ENCODE measurements around the gene ASTL. TPM values are rescaled to one million over a fixed set of nuclear protein-coding genes. Genes with fewer than 3 reads are reported as not detected.

Gene ASTL
- total RNA-seq, 1 experiment from 2014 or later: not detected

- Histone ChIP-seq H3K4me1 (peaks cover 23% of the 10 kb centered on the region), H3K9me3 (replicated peaks) (no peaks in the 10 kb centered on the region), H3K36me3 (no peaks in the 10 kb centered on the region), H3K4me3 (no peak overlapping the region), H3K27ac (no peak overlapping the region), H3K27me3 (no peaks in the 10 kb centered on the region)
- no peak for DNase-seq
These were observed 27.6 kb downstream of the ASTL start for GRCh38 chr2:96110621-96111256.

GRCh38 chr2:96109931-96110511 is 28.3 kb downstream of the ASTL start:
- peaks cover 23% of the 10 kb centered on the region for H3K4me1 ChIP-seq
- no peaks in the 10 kb centered on the region for H3K9me3 ChIP-seq (replicated peaks)
- no peak overlapping the region for H3K4me3 ChIP-seq
- H3K27ac ChIP-seq: no peak overlapping the region
- H3K27me3 ChIP-seq: no peaks in the 10 kb centered on the region
- DNase-seq: no peak
- H3K36me3 ChIP-seq: no peaks in the 10 kb centered on the region

DNA sequence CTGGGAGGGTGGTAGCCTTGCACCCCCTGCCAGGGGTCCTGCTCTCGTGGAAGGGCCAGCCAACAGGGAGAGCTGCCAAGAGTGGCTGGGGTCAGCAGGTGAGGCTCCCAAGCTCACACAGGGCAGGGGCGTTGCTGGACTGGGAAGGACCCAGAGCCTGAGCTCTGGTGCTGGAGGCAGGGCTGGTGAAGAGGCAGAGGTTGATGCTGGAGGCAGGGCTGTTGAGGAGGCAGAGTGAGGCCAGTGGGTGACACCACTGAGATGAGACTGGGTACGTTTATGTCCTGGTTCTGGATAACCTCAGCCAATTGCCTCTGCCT is 29.0 kb downstream of the ASTL start:
- no peaks in the 10 kb centered on the region for H3K27me3 ChIP-seq
- H3K27ac ChIP-seq: no peak overlapping the region
- H3K4me3 ChIP-seq: peak overlapping the region; percentile 23
- peaks cover 23% of the 10 kb centered on the region for H3K4me1 ChIP-seq
- no peaks in the 10 kb centered on the region for H3K36me3 ChIP-seq
- no peaks in the 10 kb centered on the region for H3K9me3 ChIP-seq (replicated peaks)
- no peak for DNase-seq

GRCh38 chr2:96108541-96109360 is 29.6 kb downstream of the ASTL start:
- peaks cover 22% of the 10 kb centered on the region for H3K4me1 ChIP-seq
- H3K4me3 ChIP-seq: peak overlapping the region; percentile 23
- DNase-seq: peak; percentile 38 to 54
- no peaks in the 10 kb centered on the region for H3K36me3 ChIP-seq
- H3K27ac ChIP-seq: peak overlapping the region; percentile 27; the same call in 1 of the 2 replicates
- no peaks in the 10 kb centered on the region for H3K9me3 ChIP-seq (replicated peaks)
- no peaks in the 10 kb centered on the region for H3K27me3 ChIP-seq

DNA sequence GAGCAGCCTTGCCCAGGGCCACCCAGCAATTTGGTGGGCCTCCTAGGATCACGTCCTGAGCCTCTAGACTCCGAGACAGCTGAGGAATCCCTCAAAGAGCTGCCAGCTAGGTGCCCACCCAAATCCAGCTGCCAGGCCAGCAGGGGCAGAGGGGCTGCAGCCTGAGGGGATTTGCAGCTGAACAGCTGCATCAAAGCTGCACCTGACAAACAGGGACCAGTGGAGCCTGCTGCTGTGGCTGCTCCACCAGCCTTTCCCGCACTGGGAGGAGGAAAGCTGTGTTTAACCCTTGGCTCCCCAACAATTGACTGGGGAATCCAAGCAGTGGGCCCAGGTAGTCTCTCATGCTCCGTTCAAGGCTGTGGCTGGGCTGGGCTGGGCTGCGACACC is 30.2 kb downstream of the ASTL start:
- peak; percentile 74 to 79 for DNase-seq
- Histone ChIP-seq H3K4me3 (no peak overlapping the region; the same call in 1 of the 2 replicates), H3K4me1 (peaks cover 18% of the 10 kb centered on the region), H3K27ac (no peak overlapping the region), H3K27me3 (no peaks in the 10 kb centered on the region), H3K36me3 (no peaks in the 10 kb centered on the region), H3K9me3 (replicated peaks) (no peaks in the 10 kb centered on the region)

DNA sequence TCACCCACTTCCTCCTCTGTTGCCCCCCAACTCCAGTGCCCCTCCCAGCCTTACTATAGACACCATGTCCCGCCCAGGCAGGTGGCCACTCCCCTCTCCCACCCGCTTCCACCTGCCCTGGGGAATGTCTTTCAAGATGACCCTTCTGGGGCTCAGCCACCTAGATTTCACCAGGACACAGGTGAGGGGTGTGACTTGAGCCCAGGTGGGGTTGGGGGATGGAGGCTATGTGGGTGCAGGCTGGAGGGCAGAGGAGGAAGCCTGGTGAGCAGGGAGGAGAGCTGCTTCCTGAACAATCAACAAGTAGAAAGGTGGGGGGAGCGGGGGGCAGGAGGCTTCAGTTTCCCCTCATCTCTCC is 30.6 kb downstream of the ASTL start:
- H3K27me3 ChIP-seq: no peaks in the 10 kb centered on the region

DNA sequence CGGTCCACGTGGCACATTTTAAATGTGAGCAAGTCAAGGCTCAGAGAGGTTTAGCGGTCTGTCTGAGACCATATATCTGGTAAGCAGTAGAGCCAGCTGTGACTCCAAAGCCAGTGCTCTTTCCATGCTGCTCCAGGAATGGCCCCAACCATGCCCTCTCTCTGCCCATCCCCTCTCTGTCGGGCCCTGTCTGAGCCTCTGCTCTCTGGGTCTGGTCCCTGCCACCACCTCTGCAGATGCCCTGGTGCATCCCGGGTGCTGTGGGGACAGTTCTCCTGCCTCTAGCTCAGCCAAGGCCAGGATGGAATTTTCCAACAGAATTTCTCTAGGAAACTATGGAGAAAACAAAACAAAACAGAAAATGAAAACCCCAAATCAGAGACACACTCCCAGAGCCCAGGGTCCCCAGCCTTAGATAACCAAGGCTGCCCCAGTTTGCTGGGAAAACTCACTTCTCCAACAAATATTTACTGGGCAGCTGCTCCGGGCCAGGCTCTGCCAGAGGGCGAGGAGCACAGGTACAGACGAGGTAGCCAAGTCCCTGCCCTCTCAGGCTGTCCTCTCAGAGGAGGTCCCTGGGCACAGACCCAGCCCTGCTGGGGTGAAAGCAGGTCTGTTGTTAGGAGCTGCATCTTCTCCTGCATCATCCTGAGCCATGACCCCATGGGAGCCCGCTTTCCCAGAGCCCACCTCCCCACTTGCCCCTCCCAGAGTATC is 31.2 kb downstream of the ASTL start:
- Histone ChIP-seq H3K4me1 (peaks cover 18% of the 10 kb centered on the region), H3K27ac (no peak overlapping the region), H3K9me3 (replicated peaks) (no peaks in the 10 kb centered on the region), H3K4me3 (no peak overlapping the region), H3K36me3 (no peaks in the 10 kb centered on the region), H3K27me3 (no peaks in the 10 kb centered on the region)
- no peak for DNase-seq

More for the DNA sequence above, 30.6 kb downstream of the ASTL start:
- H3K27ac ChIP-seq: no peak overlapping the region
- no peaks in the 10 kb centered on the region for H3K36me3 ChIP-seq
- DNase-seq: no peak
- H3K4me3 ChIP-seq: no peak overlapping the region
- H3K9me3 ChIP-seq (replicated peaks): no peaks in the 10 kb centered on the region
- H3K4me1 ChIP-seq: peaks cover 18% of the 10 kb centered on the region

DNA sequence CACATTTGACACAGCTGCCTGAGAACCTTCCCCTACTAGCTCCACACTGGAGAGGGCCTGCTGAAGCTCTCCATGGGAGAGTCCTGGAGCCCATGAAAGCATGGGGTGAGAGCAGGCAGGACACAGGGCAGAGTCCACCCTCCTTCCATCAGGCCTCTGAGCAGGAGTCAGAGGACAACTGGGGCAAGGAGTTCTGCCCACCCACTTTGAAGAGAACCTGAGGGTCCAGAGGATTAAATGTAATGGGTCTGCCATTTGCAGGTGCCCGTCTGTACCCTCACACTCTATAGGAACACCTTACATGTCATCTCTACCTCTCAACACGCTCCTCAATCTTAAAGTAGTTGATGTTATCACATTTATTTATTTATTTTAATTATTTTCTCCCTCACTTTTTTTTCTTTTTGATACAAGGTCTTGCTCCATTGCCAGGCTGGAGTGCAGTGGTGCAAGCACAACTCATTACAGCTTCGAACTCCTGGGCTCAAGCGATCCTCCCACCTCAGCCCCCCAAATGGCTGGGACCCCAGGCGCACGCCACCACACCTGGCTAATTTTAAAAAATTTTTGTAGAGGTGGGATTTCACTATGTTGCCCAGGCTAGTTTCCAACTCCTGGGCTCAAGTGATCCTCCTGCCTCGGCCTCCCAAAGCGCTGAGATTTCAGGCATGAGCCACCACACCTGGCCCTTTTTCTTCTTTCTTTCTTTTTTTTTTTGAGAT is 32.1 kb downstream of the ASTL start:
- Histone ChIP-seq H3K36me3 (no peaks in the 10 kb centered on the region), H3K4me1 (peaks cover 18% of the 10 kb centered on the region), H3K27me3 (no peaks in the 10 kb centered on the region), H3K27ac (no peak overlapping the region), H3K4me3 (no peak overlapping the region), H3K9me3 (replicated peaks) (no peaks in the 10 kb centered on the region)
- DNase-seq: no peak

DNA sequence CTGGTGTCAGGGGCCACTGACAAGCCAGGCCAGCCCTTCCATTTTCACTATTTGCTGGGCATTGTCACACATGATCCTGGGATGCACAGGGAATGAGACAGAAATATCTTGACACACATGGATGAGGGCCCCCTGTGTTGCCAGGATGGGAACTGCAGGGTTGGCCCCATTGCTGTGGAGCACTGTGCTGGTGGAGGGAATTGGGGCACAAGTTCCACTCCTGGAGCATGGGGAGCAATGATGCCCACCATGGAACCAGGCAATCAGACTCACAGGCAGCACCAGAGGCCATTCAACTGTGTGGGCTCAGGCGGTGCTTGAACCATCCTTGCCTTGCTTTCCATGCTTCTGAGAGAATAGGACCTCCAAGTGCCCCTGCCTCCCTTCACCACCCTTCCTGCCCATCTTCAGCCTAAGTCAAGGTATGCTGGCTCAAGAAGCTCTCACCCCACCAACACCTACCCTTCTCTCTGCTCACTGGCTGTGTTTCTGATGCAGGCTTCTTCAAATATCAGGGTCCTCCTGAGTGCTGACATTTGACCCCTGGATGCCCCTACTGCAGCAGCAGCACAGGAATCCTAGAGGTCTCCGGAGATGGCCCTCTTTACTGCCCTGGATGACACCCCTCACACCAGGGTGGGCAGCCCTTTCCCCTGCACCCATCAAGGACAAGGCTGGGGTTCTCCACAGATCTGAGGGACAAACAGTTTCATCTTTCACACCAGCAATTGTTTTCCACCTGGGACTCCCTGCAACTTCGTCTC is 33.0 kb downstream of the ASTL start:
- Histone ChIP-seq H3K4me3 (no peak overlapping the region), H3K27me3 (no peaks in the 10 kb centered on the region), H3K9me3 (replicated peaks) (no peaks in the 10 kb centered on the region), H3K36me3 (no peaks in the 10 kb centered on the region), H3K27ac (no peak overlapping the region), H3K4me1 (peaks cover 21% of the 10 kb centered on the region)
- DNase-seq: no peak

- DNase-seq: no peak
- Histone ChIP-seq H3K27me3 (no peaks in the 10 kb centered on the region), H3K36me3 (no peaks in the 10 kb centered on the region), H3K9me3 (replicated peaks) (no peaks in the 10 kb centered on the region), H3K27ac (no peak overlapping the region), H3K4me3 (no peak overlapping the region), H3K4me1 (peaks cover 23% of the 10 kb centered on the region)
These were observed 33.8 kb downstream of the ASTL start for GRCh38 chr2:96104487-96104861.

DNA sequence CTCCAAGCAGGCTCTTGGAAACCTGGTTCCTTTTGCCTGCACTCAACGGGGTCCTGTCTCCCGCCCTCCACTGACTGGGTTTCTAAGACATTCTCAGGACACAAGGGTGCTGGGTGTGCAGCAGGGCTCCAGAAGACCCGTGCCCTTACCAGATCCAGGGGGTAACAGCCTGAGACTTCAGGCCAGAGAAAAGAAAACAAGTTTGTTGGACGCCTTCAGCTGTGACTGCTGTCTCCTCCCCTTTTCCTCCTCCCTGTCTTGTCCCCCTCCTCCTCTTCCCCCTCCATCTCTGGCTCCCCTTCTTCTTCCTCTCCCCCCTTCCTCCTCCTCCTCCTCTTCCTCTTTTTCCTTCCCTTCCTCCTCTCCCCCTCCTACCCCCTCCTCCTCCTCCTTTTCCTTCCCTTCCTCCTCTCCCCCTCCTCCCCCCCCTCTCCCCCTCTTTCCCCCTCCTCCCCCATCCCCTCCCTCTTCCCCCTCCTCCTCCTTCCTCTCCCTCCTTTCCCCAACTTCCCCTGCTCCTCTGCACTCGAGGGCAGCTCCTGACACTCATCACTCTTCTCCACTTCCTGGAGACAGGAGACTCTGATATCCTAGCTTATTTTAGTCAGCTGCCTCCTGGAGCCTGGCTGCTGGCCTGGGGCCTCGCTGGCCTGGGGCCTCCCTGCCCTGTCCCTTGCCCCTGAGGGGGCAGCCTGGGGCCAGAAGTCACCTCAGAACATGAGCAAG is 34.4 kb downstream of the ASTL start:
- peaks cover 18% of the 10 kb centered on the region for H3K4me1 ChIP-seq
- no peaks in the 10 kb centered on the region for H3K9me3 ChIP-seq (replicated peaks)

DNA sequence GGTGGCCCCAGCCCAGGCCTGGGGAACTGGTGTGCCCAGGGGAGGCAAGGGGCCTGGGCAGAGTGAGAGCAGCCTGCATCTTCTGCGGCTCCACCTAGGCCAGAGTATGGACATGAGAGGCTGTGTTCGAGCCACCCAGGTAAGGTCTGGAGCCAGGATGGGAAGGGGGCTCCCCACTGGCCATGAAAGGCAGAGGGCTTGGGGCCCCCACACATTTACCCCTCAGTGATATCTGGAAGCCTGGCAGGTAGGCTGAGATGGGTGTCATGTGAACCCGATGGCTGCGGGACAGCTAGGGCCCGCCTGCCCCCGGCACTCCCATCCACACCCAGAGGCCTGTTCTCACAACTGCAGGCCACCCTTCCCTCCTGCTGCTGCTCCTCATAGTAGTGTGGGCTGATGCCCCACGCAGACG is 35.1 kb downstream of the ASTL start:
- peaks cover 11% of the 10 kb centered on the region for H3K4me1 ChIP-seq

More for the DNA sequence above, 34.4 kb downstream of the ASTL start:
- Histone ChIP-seq H3K27ac (no peak overlapping the region), H3K27me3 (no peaks in the 10 kb centered on the region), H3K36me3 (no peaks in the 10 kb centered on the region), H3K4me3 (no peak overlapping the region)
- no peak for DNase-seq

GRCh38 chr2:96102596-96103186 is 35.6 kb downstream of the ASTL start:
- Histone ChIP-seq H3K27me3 (no peaks in the 10 kb centered on the region), H3K36me3 (no peaks in the 10 kb centered on the region), H3K4me1 (peaks cover 6% of the 10 kb centered on the region), H3K27ac (no peak overlapping the region), H3K4me3 (no peak overlapping the region), H3K9me3 (replicated peaks) (no peaks in the 10 kb centered on the region)
- DNase-seq: no peak

More for the DNA sequence above, 35.1 kb downstream of the ASTL start:
- H3K9me3 ChIP-seq (replicated peaks): no peaks in the 10 kb centered on the region
- no peak overlapping the region for H3K27ac ChIP-seq
- H3K36me3 ChIP-seq: no peaks in the 10 kb centered on the region
- no peak for DNase-seq
- H3K27me3 ChIP-seq: no peaks in the 10 kb centered on the region
- no peak overlapping the region for H3K4me3 ChIP-seq
